Measurements from ENCODE around the gene TNNT1. TPM values are rescaled to one million over a fixed set of nuclear protein-coding genes. Genes with fewer than 3 reads are reported as not detected.

Gene TNNT1
- total RNA-seq, 1 donor from 2014 or later, result 2.8 TPM

DNA sequence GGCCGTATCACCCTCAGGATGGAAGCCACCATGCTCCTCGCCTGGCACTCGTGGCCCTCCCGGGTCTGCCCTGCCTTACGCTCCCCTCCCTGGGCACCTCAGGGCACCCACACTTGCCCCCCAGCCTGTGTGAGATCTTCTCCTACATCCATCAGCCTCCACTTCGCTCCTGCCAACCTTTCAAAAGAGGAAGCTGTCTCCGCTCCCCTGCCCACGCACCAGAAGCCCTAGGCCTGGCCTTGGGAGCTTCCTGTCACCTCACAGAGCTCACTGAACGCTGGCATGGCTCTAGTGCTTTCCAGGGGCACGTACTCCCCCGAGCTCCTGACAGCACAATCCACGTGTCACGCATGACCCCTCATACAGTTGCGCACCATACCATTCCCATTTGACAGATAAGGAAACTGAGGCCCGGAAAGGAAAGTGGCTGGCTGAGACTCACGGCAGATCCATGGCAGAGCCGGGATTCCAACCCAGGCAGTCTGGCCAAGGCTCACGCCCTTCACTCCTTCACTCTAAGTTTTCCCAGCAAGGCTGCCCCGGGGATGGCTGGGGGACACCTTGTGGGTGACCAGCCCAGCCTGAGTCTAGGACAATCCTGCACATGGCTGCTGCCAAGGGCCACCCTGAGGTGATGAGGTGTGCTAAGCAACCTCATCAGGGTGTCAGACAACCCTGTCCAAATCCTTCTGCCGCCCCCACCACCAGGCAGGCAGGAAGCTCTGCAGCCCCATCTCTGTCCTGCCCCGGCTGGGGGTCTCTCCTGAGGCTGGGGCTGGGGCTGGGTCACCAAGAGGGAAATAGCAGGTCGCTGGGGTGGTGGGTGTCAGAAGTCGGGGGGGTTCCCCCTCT lies 50.9 kb downstream of the TNNT1 start:
- peaks cover 9% of the 10 kb centered on the region for H3K4me1 Mint-ChIP-seq (ENCODE audit: unreplicated experiment)
- H3K27ac Mint-ChIP-seq (ENCODE audit: unreplicated experiment), result peak overlapping the region; percentile 49
- TF ChIP-seq, protein P1, sequence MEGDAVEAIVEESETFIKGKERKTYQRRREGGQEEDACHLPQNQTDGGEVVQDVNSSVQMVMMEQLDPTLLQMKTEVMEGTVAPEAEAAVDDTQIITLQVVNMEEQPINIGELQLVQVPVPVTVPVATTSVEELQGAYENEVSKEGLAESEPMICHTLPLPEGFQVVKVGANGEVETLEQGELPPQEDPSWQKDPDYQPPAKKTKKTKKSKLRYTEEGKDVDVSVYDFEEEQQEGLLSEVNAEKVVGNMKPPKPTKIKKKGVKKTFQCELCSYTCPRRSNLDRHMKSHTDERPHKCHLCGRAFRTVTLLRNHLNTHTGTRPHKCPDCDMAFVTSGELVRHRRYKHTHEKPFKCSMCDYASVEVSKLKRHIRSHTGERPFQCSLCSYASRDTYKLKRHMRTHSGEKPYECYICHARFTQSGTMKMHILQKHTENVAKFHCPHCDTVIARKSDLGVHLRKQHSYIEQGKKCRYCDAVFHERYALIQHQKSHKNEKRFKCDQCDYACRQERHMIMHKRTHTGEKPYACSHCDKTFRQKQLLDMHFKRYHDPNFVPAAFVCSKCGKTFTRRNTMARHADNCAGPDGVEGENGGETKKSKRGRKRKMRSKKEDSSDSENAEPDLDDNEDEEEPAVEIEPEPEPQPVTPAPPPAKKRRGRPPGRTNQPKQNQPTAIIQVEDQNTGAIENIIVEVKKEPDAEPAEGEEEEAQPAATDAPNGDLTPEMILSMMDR (IDR thresholded peaks at IDR 0.05; ENCODE audit: unreplicated experiment), result no peak
- peaks cover 30% of the 10 kb centered on the region for H3K36me3 Mint-ChIP-seq (ENCODE audit: low read depth, unreplicated experiment)
- no peaks in the 10 kb centered on the region for H3K9me3 Mint-ChIP-seq (ENCODE audit: unreplicated experiment)
- DNase-seq (ENCODE audit: low spot score), result no peak
- no peak overlapping the region for H3K4me3 Mint-ChIP-seq (ENCODE audit: unreplicated experiment)
- H3K27me3 Mint-ChIP-seq (ENCODE audit: unreplicated experiment), result peaks cover 7% of the 10 kb centered on the region

DNA sequence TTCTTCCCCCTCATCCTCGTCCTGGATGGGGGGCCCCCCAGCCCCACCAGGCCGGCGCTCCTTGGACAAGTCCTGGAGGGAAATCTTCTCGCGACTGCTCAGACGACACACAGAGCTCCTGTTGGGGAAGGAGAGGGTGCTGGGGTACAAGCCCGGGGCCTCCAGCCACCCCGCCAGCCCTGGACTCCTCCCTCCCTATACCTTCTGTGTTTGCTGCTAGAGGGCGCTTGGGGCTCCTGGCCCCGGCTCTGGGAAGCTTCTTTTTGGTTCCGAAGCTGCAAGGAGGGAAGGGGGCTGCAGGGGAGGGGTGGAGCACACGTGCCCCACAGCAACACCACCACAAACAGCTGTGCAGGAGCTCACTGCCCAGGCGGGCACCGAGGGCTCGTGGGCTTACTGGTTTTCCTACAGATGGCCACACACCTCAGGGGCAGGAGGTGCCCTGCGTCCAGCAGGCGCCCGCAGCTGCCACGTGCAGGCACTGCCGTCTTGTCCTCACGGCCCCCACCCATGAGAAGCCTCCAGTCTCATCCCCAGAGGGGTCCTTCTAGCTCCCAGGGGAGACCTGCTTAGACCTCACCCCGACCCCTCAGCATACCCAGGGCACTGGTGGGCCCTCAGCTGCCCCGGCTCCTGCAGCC lies 52.8 kb downstream of the TNNT1 start:
- H3K4me1 Mint-ChIP-seq (ENCODE audit: unreplicated experiment), result peaks cover 9% of the 10 kb centered on the region
- H3K9me3 Mint-ChIP-seq (ENCODE audit: unreplicated experiment), result no peaks in the 10 kb centered on the region
- no peak overlapping the region for H3K4me3 Mint-ChIP-seq (ENCODE audit: unreplicated experiment)
- H3K27me3 Mint-ChIP-seq (ENCODE audit: unreplicated experiment), result peaks cover 7% of the 10 kb centered on the region
- H3K27ac Mint-ChIP-seq (ENCODE audit: unreplicated experiment), result no peak overlapping the region
- H3K36me3 Mint-ChIP-seq (ENCODE audit: low read depth, unreplicated experiment), result peaks cover 18% of the 10 kb centered on the region
- DNase-seq (ENCODE audit: low spot score), result no peak
- TF ChIP-seq, protein P1 (IDR thresholded peaks at IDR 0.05; ENCODE audit: unreplicated experiment), result no peak

DNA sequence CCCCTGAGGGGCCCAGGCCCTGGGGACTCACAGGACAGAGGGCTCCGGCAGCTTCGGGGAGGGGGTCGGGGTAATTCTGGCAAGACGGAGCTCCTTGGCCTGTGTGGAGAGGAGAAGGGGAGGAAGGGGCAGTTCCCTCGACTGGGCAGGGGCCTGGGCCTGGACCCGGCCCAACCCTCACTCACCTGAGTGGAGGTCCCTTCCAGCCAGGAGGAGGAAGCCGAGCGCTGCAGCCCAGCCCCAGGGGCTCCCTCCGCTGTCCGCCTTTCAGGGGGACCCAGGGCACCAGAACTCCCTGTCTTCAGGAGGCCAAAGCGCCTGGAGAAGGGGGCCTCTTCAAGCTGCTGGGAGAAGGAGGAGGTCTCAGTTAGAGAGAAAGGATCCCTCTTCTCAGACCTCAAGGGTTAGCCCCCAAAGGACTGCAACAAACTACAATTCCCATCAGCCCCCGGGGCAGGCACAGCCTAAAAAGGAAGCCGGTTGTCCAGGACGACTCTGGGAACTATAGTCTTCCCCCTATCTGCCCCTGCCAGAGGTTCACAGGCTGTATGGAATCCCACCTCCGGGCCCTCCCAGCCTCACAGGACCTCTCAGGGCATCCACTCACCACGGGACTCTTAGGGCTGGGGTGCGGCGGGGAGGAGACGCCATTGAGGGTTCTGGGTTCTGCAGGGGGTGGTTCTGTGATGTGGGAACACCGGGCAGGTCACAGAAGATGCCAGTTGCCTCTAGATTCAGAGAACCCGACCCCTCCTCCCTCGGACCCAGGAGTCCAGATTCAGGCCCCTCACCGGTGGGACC lies 53.5 kb downstream of the TNNT1 start:
- Mint-ChIP-seq H3K4me1 (ENCODE audit: unreplicated experiment) (peaks cover 9% of the 10 kb centered on the region), H3K27ac (ENCODE audit: unreplicated experiment) (no peak overlapping the region), H3K36me3 (ENCODE audit: low read depth, unreplicated experiment) (peaks cover 20% of the 10 kb centered on the region), H3K9me3 (ENCODE audit: unreplicated experiment) (no peaks in the 10 kb centered on the region), H3K4me3 (ENCODE audit: unreplicated experiment) (no peak overlapping the region), H3K27me3 (ENCODE audit: unreplicated experiment) (peaks cover 10% of the 10 kb centered on the region)
- no peak for DNase-seq (ENCODE audit: low spot score)
- TF ChIP-seq, protein P1 (IDR thresholded peaks at IDR 0.05; ENCODE audit: unreplicated experiment), result no peak

DNA sequence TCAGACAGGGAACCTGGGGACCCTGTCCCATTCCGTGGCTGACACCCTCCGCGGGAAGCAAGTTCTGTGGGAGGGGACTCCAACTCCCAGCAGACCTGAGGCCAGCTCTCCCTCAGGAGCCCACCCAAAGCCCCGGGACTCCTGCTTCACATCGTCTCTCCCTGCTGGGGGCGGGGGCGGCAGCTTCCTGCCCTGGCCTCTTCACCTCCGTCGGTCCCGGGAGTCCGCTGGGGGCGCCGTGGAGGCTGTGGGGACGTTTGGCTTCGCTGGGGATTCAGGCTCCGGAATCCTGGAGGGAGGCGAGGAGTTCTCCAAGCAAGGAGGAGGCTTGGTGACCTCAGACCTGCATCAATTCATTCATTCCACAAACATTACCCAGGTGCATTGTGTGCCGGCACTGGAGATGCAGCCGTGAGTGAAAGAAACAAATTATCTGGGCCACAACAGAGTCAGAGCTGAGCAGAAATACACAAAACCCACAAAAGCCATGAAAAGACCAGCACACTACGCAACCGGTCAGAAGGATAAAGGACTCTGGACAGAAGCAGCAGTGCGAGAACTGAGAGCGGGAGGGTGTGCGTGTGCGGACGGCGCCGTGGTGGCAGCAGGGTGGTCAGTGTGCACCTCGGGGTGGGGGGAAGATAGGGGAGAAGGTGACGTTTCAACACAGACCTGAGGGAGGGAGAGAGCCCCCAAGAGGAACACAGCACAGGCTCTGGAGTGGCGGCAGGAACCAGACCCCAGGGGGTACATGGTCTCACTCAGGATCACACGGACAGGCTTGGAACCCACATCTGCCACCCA lies 54.3 kb downstream of the TNNT1 start:
- DNase-seq (ENCODE audit: low spot score), result peak; percentile 59
- H3K27ac Mint-ChIP-seq (ENCODE audit: unreplicated experiment), result no peak overlapping the region

More for the DNA sequence above, 54.3 kb downstream of the TNNT1 start:
- H3K36me3 Mint-ChIP-seq (ENCODE audit: low read depth, unreplicated experiment), result peaks cover 21% of the 10 kb centered on the region
- H3K9me3 Mint-ChIP-seq (ENCODE audit: unreplicated experiment), result no peaks in the 10 kb centered on the region
- TF ChIP-seq, protein P1 (IDR thresholded peaks at IDR 0.05; ENCODE audit: unreplicated experiment), result no peak
- H3K27me3 Mint-ChIP-seq (ENCODE audit: unreplicated experiment), result peaks cover 14% of the 10 kb centered on the region
- peak overlapping the region; percentile 63 for H3K4me3 Mint-ChIP-seq (ENCODE audit: unreplicated experiment)
- peaks cover 12% of the 10 kb centered on the region for H3K4me1 Mint-ChIP-seq (ENCODE audit: unreplicated experiment)

Data from endothelial cell (in vitro differentiated cells).